OCI-LY7 (cell line): Measurements from ENCODE around the gene OGDHL.

Experiments
- CTCF ChIP-seq: fragments of 200-600 bp; sonication (generic); conservative IDR thresholded peaks from 2 replicates; pipeline ENCODE4 v1.5.1; 2014; ENCODE audit warnings: mild to moderate bottlenecking, antibody characterized with exemption, low read length, moderate library complexity, mixed read lengths
- EZH2phosphoT487 ChIP-seq: fragments of 200-600 bp; sonication (generic); IDR thresholded peaks from 2 replicates; pipeline ENCODE4 v1.6.1; 2018; ENCODE audit warnings: low read depth, borderline replicate concordance, mild to moderate bottlenecking, mixed run types, antibody characterized with exemption, low read length, moderate library complexity, mixed read lengths

- no peak for TF ChIP-seq EZH2phosphoT487
- TF ChIP-seq CTCF, result no peak; the same call in 1 of the 2 replicates
Observed at GRCh38 chr10:49744924-49745605, 17.1 kb downstream of the OGDHL start.
